GM19438 (cell line): ENCODE results near the gene NUDT13.

Source experiments
- ATAC-seq: cut with Tn5 transposase; IDR thresholded peaks from one replicate; pipeline ENCODE4 v1.9.1; 2021; ENCODE audit warnings: low read depth; ENCODE audit not compliant: unreplicated experiment

The NUDT13 gene

GRCh38 chr10:73110345-73110849 lies at the start of gene NUDT13:
TSS of gene NUDT13 (plus strand) at chr10:73110455. CDS start at chr10:73114366, 3,911 bp downstream.
- ATAC-seq, result no peak

- no peak for ATAC-seq
Observed at GRCh38 chr10:73060738-73061635, 49.3 kb upstream of the NUDT13 start.

- ATAC-seq, result no peak
Observed at GRCh38 chr10:73061743-73062142, 48.5 kb upstream of the NUDT13 start.

GRCh38 chr10:73065441-73065840 lies 44.8 kb upstream of the NUDT13 start:
- no peak for ATAC-seq

- ATAC-seq, result no peak
Observed at GRCh38 chr10:73073627-73074026, 36.6 kb upstream of the NUDT13 start.

- no peak for ATAC-seq
Observed at GRCh38 chr10:73075829-73076228, 34.4 kb upstream of the NUDT13 start.

- no peak for ATAC-seq
Observed at GRCh38 chr10:73076360-73077183, 33.7 kb upstream of the NUDT13 start.

- ATAC-seq, result peak; percentile 81
Observed at GRCh38 chr10:73079779-73080541, 30.3 kb upstream of the NUDT13 start.

GRCh38 chr10:73083221-73083620 lies 27.0 kb upstream of the NUDT13 start:
- no peak for ATAC-seq

GRCh38 chr10:73084209-73084608 lies 26.0 kb upstream of the NUDT13 start:
- no peak for ATAC-seq

- no peak for ATAC-seq
Observed at GRCh38 chr10:73086816-73087215, 23.4 kb upstream of the NUDT13 start.

- no peak for ATAC-seq
Observed at GRCh38 chr10:73088304-73088703, 22.0 kb upstream of the NUDT13 start.

GRCh38 chr10:73092830-73093229 lies 17.4 kb upstream of the NUDT13 start:
- ATAC-seq, result no peak

- ATAC-seq, result no peak
Observed at GRCh38 chr10:73093922-73094850, 16.1 kb upstream of the NUDT13 start.

GRCh38 chr10:73094986-73095480 lies 15.2 kb upstream of the NUDT13 start:
- no peak for ATAC-seq

GRCh38 chr10:73095481-73096021 lies 14.7 kb upstream of the NUDT13 start:
- no peak for ATAC-seq

- ATAC-seq, result peak; percentile 39
Observed at GRCh38 chr10:73096041-73096448, 14.2 kb upstream of the NUDT13 start.

- ATAC-seq, result peak; percentile 76
Observed at GRCh38 chr10:73096449-73097304, 13.6 kb upstream of the NUDT13 start, which contains the start of gene P4HA1. TSS of gene P4HA1 (minus strand) at chr10:73096866. CDS start at chr10:73074883, 21,983 bp downstream.
